H1 (cell line): ENCODE data around the gene RHBDF2. TPM values are rescaled to one million over a fixed set of nuclear protein-coding genes. Genes with fewer than 3 reads are reported as not detected.

Source experiments
- ASH2L ChIP-seq: fragments of 200-600, 300-600 bp; sonication (generic); IDR thresholded peaks from one replicate; pipeline ENCODE4 v1.7.1; 2017; ENCODE audit warnings: low read length
- BCL11A ChIP-seq, 2 experiments: IDR thresholded peaks; one replicate each; pipeline ENCODE4 v1.6.1; 2011; ENCODE audit warnings: low read depth in 2 of 2, low read length in 2 of 2, mild to moderate bottlenecking in 2 of 2
- CBX8 ChIP-seq: fragments of 300-800, 300-1000 bp; sonication (generic); IDR thresholded peaks from 2 replicates; pipeline ENCODE4 v1.7.1; 2016; ENCODE audit warnings: low read depth, low read length, borderline replicate concordance
- CTBP2 ChIP-seq: IDR thresholded peaks from 2 replicates; pipeline ENCODE4 v1.7.0; 2011; ENCODE audit warnings: borderline replicate concordance, mild to moderate bottlenecking, moderate library complexity, mixed read lengths, low read length; ENCODE audit not compliant: insufficient read depth, insufficient read length
- EZH2 ChIP-seq: fragments of 200-600 bp; sonication (generic); IDR thresholded peaks from 2 replicates; pipeline ENCODE4 v1.7.1; 2012; ENCODE audit warnings: low read depth, mild to moderate bottlenecking, moderate library complexity, low read length, inconsistent platforms; ENCODE audit not compliant: severe bottlenecking
- FOSL1 ChIP-seq: IDR thresholded peaks from 2 replicates; pipeline ENCODE4 v1.6.1; 2011; ENCODE audit warnings: mild to moderate bottlenecking, low read depth, low read length, moderate library complexity; ENCODE audit not compliant: insufficient read depth
- HDAC2 ChIP-seq, 2 experiments: fragments of 300-600 bp in 1 of 2; sonication (generic) in 1 of 2; IDR thresholded peaks; 2 replicates each; pipeline ENCODE4 v1.6.1; 2011 to 2012; ENCODE audit warnings: low read depth in 2 of 2, low read length in 2 of 2, mild to moderate bottlenecking in 2 of 2, moderate library complexity in 2 of 2, borderline replicate concordance in 1 of 2, inconsistent platforms in 1 of 2
- HDAC6 ChIP-seq: IDR thresholded peaks from one replicate; pipeline ENCODE4 v1.7.1; 2012; ENCODE audit warnings: low read depth, mild to moderate bottlenecking, inconsistent platforms, low read length, moderate library complexity
- KDM5A ChIP-seq: fragments of 200-600 bp; IDR thresholded peaks from 2 replicates; pipeline ENCODE4 v1.7.1; 2012; ENCODE audit warnings: mild to moderate bottlenecking, low read length, inconsistent platforms, mixed read lengths
- MAFK ChIP-seq: IDR thresholded peaks from 2 replicates; pipeline ENCODE4 v1.6.1; 2012; ENCODE audit warnings: low read depth, mild to moderate bottlenecking, improper control_type of control experiment, low read length
- NANOG ChIP-seq: IDR thresholded peaks from 2 replicates; pipeline ENCODE4 v1.6.1; 2011; ENCODE audit warnings: low read length, low read depth, mild to moderate bottlenecking, inconsistent platforms; ENCODE audit not compliant: insufficient read depth, poor library complexity, severe bottlenecking
- PHF8 ChIP-seq: fragments of 200-600 bp; sonication (generic); conservative IDR thresholded peaks from 2 replicates; pipeline ENCODE4 v1.7.1; 2012; ENCODE audit warnings: low read depth, mild to moderate bottlenecking, inconsistent platforms, low read length, moderate library complexity
- RAD21 ChIP-seq, 2 experiments: IDR thresholded peaks in 1 of 2; conservative IDR thresholded peaks in 1 of 2; 2 replicates each; pipeline ENCODE4 v1.6.1; 2011; ENCODE audit warnings: low read depth in 2 of 2, low read length in 2 of 2, improper control_type of control experiment in 1 of 2, inconsistent platforms in 1 of 2, mild to moderate bottlenecking in 1 of 2, moderate library complexity in 1 of 2
- RBBP5 ChIP-seq: IDR thresholded peaks from 2 replicates; pipeline ENCODE4 v1.7.1; 2012; ENCODE audit warnings: low read depth, mild to moderate bottlenecking, inconsistent platforms, low read length, moderate library complexity, borderline replicate concordance
- RFX5 ChIP-seq: IDR thresholded peaks from 2 replicates; pipeline ENCODE4 v1.6.1; 2011; ENCODE audit warnings: low read depth, low read length, improper control_type of control experiment, borderline replicate concordance
- SIN3A ChIP-seq, 2 experiments: IDR thresholded peaks in 1 of 2; conservative IDR thresholded peaks in 1 of 2; 2 replicates each; pipeline ENCODE4 v1.6.1; 2011 to 2012; ENCODE audit warnings: low read length in 2 of 2, improper control_type of control experiment in 1 of 2, low read depth in 1 of 2, mild to moderate bottlenecking in 1 of 2
- SP4 ChIP-seq: IDR thresholded peaks from 2 replicates; pipeline ENCODE4 v1.6.1; 2012; ENCODE audit warnings: low read length, inconsistent platforms
- SRF ChIP-seq: IDR thresholded peaks from 2 replicates; pipeline ENCODE4 v1.6.1; 2011; ENCODE audit warnings: mild to moderate bottlenecking, low read depth, low read length, moderate library complexity
- SUZ12 ChIP-seq: fragments of 200-600 bp; sonication (generic); IDR thresholded peaks from 2 replicates; pipeline ENCODE4 v1.6.1; 2012; ENCODE audit warnings: mild to moderate bottlenecking, inconsistent platforms, low read length, moderate library complexity, mixed read lengths
- ZNF274 ChIP-seq: IDR thresholded peaks from 2 replicates; pipeline ENCODE4 v1.7.0; 2012; ENCODE audit warnings: low read length, borderline replicate concordance; ENCODE audit errors: extremely low read depth
- polyA plus RNA-seq, 7 experiments: library from polyadenylated mRNA; depleted of rRNA in 3 of 7; stranded (reverse) in 5 of 7; unstranded in 2 of 7; fragments of >200 nt in 5 of 7; fragments of 200-250 nt in 2 of 7; gene quantifications; 1 replicate in 5 of 7; 2 replicates in 1 of 7; 4 replicates in 1 of 7; pipeline versions ENCODE4 v1.2.1 to v1.2.3, GENCODE V29; 2011 to 2013; ENCODE audit warnings: missing spikeins in 2 of 7, mixed read lengths in 2 of 7
- total RNA-seq: library from RNA; stranded (reverse); fragmentation: NEBNext Ultra II Directional; extraction: Animal tissue kit (Norgen Biotek cat#: 25700); gene quantifications from 2 replicates; pipeline ENCODE4 v1.2.1, GENCODE V29; 2021
- TF ChIP-seq, protein P1 (sequence below): IDR thresholded peaks from 2 replicates; pipeline ENCODE4 v1.6.1; 2012; ENCODE audit warnings: inconsistent platforms

RHBDF2 gene
- total and polyA plus RNA-seq, 2 of the 8 experiments (the other 6 are each of a cell fraction or from before 2014, with no cell fraction given): 21.2 to 25.9 TPM

DNA sequence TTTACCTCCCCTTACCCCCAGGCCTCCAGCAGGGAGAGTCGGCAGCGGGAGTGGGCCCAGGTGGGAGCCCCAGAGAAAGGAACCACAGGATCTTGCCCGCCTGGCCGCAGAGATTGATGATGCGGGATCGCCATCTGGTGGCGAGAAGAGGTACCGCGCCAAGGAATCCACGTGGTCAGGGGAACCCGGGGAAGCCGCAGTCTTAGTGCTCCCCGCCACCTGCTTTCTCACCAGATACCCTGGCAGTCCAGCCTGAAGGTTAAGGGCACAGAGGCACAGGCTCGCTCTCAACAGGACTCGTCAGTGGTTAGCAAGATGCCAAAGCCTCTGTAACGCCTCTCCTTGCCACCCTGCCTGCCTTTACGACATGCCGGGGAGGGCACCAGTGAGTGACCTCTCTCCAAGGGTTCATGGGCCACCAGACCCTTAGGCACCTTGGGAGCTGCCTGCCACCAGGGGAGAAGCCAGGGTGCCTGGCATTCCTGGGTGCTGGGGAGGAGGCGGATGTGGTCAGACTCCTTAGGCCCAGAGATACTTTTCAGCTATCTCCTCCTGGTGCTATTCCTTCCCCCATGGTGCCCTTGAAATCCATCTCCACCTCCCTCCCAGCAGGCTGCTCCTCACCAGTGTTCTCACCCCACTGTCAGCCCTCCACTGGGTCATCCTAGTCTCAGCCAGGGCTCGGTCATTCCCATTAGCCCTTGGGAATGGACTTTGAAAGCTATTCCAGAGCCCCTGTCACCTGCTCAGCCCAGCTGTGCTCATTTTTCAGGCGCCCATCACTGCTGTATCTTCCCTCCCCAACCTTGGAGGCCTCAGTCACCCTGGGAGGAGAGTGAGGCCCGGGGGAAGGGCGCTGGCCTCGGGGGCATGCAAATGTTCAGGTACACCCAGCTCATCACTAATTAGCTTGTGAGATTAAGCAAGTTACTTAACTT, 5.5 kb upstream of the RHBDF2 start (continued):
- no peak for TF ChIP-seq MAFK
- TF ChIP-seq SUZ12: peak; percentile 40; the same call in 1 of the 2 replicates
- TF ChIP-seq KDM5A: no peak
- no peak for TF ChIP-seq SP4
- no peak for TF ChIP-seq BCL11A (IDR thresholded peaks at IDR 0.05; ENCODE audit: low read depth in 2 of 2, low read length in 2 of 2)
- TF ChIP-seq HDAC2 (IDR thresholded peaks at IDR 0.05; ENCODE audit: borderline replicate concordance in 1 of 2, low read depth in 2 of 2, low read length in 2 of 2): no peak
- TF ChIP-seq RAD21 (IDR thresholded peaks at IDR 0.05 in 1 of 2, conservative IDR thresholded peaks at IDR 0.05 in 1 of 2; ENCODE audit: low read depth in 2 of 2, low read length in 2 of 2): peak; percentile 96 to 97
- TF ChIP-seq CBX8: no peak
- TF ChIP-seq CTBP2: no peak
- TF ChIP-seq ASH2L: no peak
- TF ChIP-seq, protein P1, sequence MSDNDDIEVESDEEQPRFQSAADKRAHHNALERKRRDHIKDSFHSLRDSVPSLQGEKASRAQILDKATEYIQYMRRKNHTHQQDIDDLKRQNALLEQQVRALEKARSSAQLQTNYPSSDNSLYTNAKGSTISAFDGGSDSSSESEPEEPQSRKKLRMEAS: peak; percentile 98
- no peak for TF ChIP-seq ZNF274
- no peak for TF ChIP-seq NANOG
- TF ChIP-seq PHF8: no peak
- peak in 1 of 2 experiments; percentile 69; a peak in 1 of 4 replicates for TF ChIP-seq SIN3A (conservative IDR thresholded peaks at IDR 0.05 in 1 of 2, IDR thresholded peaks at IDR 0.05 in 1 of 2; ENCODE audit: low read depth in 1 of 2, low read length in 2 of 2)
- TF ChIP-seq RFX5: no peak
- no peak for TF ChIP-seq FOSL1
- peak; percentile 23 for TF ChIP-seq EZH2
- no peak for TF ChIP-seq RBBP5
- TF ChIP-seq SRF: no peak
- TF ChIP-seq HDAC6: no peak
